Natural killer cell (primary cell): ENCODE results near the gene GNPNAT1. TPM values are rescaled to one million over a fixed set of nuclear protein-coding genes. Genes with fewer than 3 reads are reported as not detected.
"Not testable (repeated sequence)": the region's sequence is repeated elsewhere in the genome, so short reads cannot be mapped to it uniquely, and the experiment has no call there.

Experiments
- ATAC-seq, 3 donors: fragments of 150-1000 bp in 2 of 3; fragments of 200-7000 bp in 1 of 3; cut with Tn5 transposase; 1 replicate in 1 of 3; 2 replicates in 2 of 3; pipeline ENCODE4 v1.10.0; 2021; ENCODE audit warnings: mild to moderate bottlenecking in 2 of 3, moderate library complexity in 2 of 3
- DNase-seq, 2 donors: peaks; one replicate each; pipeline versions ENCODE4 v3.0.0 to v3.0.0-alpha.2; 2013 to 2021; ENCODE audit warnings: mixed read lengths in 1 of 2
- H3K27ac ChIP-seq: one replicate; pipeline ENCODE4 v1.5.1; 2013; ENCODE audit warnings: mild to moderate bottlenecking, low read length
- H3K27me3 ChIP-seq: one replicate; pipeline ENCODE4 v1.6.1; 2013; ENCODE audit warnings: low read length; ENCODE audit not compliant: control insufficient read depth, insufficient read depth
- H3K36me3 ChIP-seq: one replicate; pipeline ENCODE4 v1.6.1; 2013; ENCODE audit warnings: low read length; ENCODE audit not compliant: control insufficient read depth, insufficient read depth
- H3K4me1 ChIP-seq: one replicate; pipeline ENCODE4 v1.6.1; 2013; ENCODE audit warnings: low read length; ENCODE audit not compliant: control insufficient read depth, insufficient read depth
- H3K4me3 ChIP-seq: one replicate; pipeline ENCODE4 v1.5.1; 2013; ENCODE audit warnings: low read length
- H3K9me3 ChIP-seq: one replicate; pipeline ENCODE4 v1.6.1; 2013; ENCODE audit warnings: low read length; ENCODE audit not compliant: control insufficient read depth, insufficient read depth
- H3K27ac Mint-ChIP-seq, 2 donors: one replicate each; pipeline ENCODE4 v1.8.0; 2022; ENCODE audit warnings: mild to moderate bottlenecking in 2 of 2, mixed read lengths in 2 of 2, moderate library complexity in 1 of 2
- H3K27me3 Mint-ChIP-seq, 2 donors: one replicate each; pipeline ENCODE4 v1.8.0; 2022; ENCODE audit warnings: low read depth in 2 of 2, mixed read lengths in 2 of 2
- H3K36me3 Mint-ChIP-seq: one replicate; pipeline ENCODE4 v1.8.0; 2022; ENCODE audit warnings: mixed read lengths
- H3K4me1 Mint-ChIP-seq, 2 donors: one replicate each; pipeline ENCODE4 v1.8.0; 2022; ENCODE audit warnings: mixed read lengths in 2 of 2
- H3K4me3 Mint-ChIP-seq: one replicate; pipeline ENCODE4 v1.8.0; 2022; ENCODE audit warnings: mild to moderate bottlenecking, moderate library complexity, mixed read lengths
- H3K9me3 Mint-ChIP-seq, 2 donors: one replicate each; pipeline ENCODE4 v1.8.0; 2022; ENCODE audit warnings: mixed read lengths in 2 of 2
- WGBS: methylation state at CpG from one replicate; pipeline ENCODE4 v1.1.7; 2013; ENCODE audit warnings: missing lambda C conversion rate; ENCODE audit not compliant: insufficient coverage; 5-methylcytosine and 5-hydroxymethylcytosine counted together
- intact Hi-C: fragments of 100-400 bp; cut with micrococcal nuclease; formaldehyde crosslinking; loops from one replicate; pipeline ENCODE4 v1.14.2; 2022
- total RNA-seq, 4 donors: library from RNA; stranded (reverse); fragments of 120-200 nt in 1 of 4; gene quantifications; one replicate each; pipeline versions ENCODE4 v1.2.3 to v1.2.4, GENCODE V29; 2013 to 2022
- TF ChIP-seq, protein P1 (sequence below): fragments of 200-600 bp; IDR thresholded peaks from one replicate; pipeline ENCODE4 v1.8.0; 2022; ENCODE audit warnings: antibody characterized with exemption

Gene GNPNAT1
- total RNA-seq, 3 donors from 2014 or later (not counting 1 experiment from before 2014, with no cell fraction given): 5.6 to 7.5 (median 7.0) TPM

DNA sequence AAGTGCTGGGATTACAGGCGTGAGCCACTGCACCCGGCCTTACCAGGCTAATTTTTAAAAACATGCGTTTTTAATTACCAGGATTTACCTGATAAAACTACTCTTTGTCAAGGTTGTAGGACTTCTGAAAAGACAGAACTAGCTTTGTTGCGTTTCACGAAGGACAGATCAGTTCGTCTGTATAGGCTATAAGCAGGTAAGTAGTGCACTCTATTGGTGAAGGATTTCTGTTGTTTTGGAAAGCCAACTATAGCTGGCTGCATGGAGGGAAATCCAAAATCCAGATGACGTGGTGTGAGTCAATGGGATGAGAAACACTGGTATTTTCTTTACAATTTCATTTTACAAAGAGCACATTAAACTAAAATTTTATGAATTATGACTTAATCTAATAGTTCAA, 14.6 kb downstream of the GNPNAT1 start:
- H3K36me3 ChIP-seq: peaks cover 44% of the 10 kb centered on the region
- peaks cover 13% of the 10 kb centered on the region for H3K36me3 Mint-ChIP-seq
- no peaks in the 10 kb centered on the region for H3K27me3 ChIP-seq
- ATAC-seq: no peak
- H3K27ac ChIP-seq: no peak overlapping the region
- peak in 1 of 2 donors; percentile 26 for DNase-seq
- intact Hi-C loops: no loop called here
- no peaks in the 10 kb centered on the region for H3K9me3 ChIP-seq
- H3K4me3 ChIP-seq: no peak overlapping the region
- no peaks in the 10 kb centered on the region for H3K4me1 Mint-ChIP-seq
- H3K27me3 Mint-ChIP-seq: no peaks in the 10 kb centered on the region
- H3K9me3 Mint-ChIP-seq: no peaks in the 10 kb centered on the region
- TF ChIP-seq, protein P1, sequence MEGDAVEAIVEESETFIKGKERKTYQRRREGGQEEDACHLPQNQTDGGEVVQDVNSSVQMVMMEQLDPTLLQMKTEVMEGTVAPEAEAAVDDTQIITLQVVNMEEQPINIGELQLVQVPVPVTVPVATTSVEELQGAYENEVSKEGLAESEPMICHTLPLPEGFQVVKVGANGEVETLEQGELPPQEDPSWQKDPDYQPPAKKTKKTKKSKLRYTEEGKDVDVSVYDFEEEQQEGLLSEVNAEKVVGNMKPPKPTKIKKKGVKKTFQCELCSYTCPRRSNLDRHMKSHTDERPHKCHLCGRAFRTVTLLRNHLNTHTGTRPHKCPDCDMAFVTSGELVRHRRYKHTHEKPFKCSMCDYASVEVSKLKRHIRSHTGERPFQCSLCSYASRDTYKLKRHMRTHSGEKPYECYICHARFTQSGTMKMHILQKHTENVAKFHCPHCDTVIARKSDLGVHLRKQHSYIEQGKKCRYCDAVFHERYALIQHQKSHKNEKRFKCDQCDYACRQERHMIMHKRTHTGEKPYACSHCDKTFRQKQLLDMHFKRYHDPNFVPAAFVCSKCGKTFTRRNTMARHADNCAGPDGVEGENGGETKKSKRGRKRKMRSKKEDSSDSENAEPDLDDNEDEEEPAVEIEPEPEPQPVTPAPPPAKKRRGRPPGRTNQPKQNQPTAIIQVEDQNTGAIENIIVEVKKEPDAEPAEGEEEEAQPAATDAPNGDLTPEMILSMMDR: no peak
- WGBS: 93% methylated on average over 6 of the region's 7 CpGs
- no peak overlapping the region for H3K27ac Mint-ChIP-seq
- no peak overlapping the region for H3K4me3 Mint-ChIP-seq
- H3K4me1 ChIP-seq: no peaks in the 10 kb centered on the region

DNA sequence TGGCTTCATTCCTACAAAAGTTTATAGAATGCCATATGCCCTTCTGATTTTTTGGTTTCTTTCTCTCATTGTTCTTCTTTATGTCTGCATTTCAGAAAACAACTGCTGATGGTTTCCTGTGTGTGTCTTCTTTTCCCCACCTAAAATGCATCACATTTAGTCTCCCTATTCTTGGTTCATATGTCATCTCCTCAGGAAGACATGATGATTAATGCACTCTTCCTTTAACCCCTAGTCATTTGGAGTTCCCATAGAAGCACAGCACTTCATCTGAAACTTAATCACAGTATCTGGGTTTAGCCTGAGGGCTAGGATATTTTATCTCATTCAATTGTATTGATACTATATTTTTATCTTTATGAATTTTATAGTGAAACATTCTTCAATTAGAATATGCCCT, 21.5 kb downstream of the GNPNAT1 start:
- intact Hi-C loops: no loop called here
- no peaks in the 10 kb centered on the region for H3K27me3 ChIP-seq
- no peaks in the 10 kb centered on the region for H3K4me1 ChIP-seq
- no peaks in the 10 kb centered on the region for H3K4me1 Mint-ChIP-seq
- no peaks in the 10 kb centered on the region for H3K9me3 Mint-ChIP-seq
- no peak overlapping the region for H3K27ac ChIP-seq
- peak overlapping the region in 1 of 2 donors; percentile 4 for H3K27ac Mint-ChIP-seq
- peaks cover 62% of the 10 kb centered on the region for H3K36me3 ChIP-seq
- no peaks in the 10 kb centered on the region for H3K27me3 Mint-ChIP-seq
- no peak overlapping the region for H3K4me3 ChIP-seq
- ATAC-seq: no peak
- peaks cover 37% of the 10 kb centered on the region for H3K36me3 Mint-ChIP-seq
- no peak for DNase-seq
- TF ChIP-seq, protein P1: no peak
- H3K9me3 ChIP-seq: no peaks in the 10 kb centered on the region
- H3K4me3 Mint-ChIP-seq: no peak overlapping the region

DNA sequence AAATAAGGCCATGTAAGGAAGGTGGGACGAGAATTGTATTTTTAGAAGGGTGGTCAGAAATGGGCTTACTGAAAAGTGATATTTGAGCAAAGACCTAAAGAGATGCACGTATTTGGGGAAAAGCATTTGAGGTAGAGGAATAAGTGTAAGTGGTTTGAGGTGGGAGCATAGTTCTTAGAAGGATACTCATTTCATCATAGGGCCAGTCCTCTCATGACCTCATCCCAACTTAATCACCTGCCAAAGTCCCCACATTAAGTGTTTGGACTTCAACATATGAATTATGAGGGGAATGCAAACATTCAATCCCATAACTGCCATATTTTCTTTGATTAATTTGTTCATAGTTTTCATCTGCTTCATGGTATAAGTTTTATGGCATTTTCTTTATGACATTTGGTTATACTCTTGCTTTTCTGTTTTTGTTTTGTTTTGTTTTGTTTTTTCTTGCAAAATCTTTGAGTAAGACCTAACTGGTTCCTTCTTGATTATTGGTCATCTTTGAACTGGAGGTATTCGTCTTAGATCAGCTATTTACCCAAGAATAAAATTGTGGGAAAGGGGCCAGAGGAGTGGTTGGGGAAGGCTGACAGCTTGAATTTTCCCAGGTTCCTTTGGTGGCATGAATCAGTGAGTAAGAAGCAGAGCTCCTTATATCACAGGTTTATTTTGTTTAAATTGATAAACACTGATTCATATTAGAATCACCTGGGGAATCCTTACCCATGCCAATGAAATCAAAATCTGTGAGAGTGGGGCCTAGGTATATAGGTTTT, 24.2 kb downstream of the GNPNAT1 start:
- H3K9me3 ChIP-seq: no peaks in the 10 kb centered on the region
- intact Hi-C loops: no loop called here
- H3K4me3 ChIP-seq: no peak overlapping the region
- Mint-ChIP-seq H3K27me3 (no peaks in the 10 kb centered on the region), H3K9me3 (no peaks in the 10 kb centered on the region), H3K4me3 (no peak overlapping the region), H3K27ac (peak overlapping the region; percentile 17 to 35), H3K4me1 (peaks cover 8% of the 10 kb centered on the region in 2 donors), H3K36me3 (peaks cover 29% of the 10 kb centered on the region)
- H3K4me1 ChIP-seq: peaks cover 3% of the 10 kb centered on the region
- 99% methylated on average over 3 of the region's 3 CpGs for WGBS
- ATAC-seq (no peak), DNase-seq (no peak)
- no peaks in the 10 kb centered on the region for H3K27me3 ChIP-seq
- H3K36me3 ChIP-seq: peaks cover 48% of the 10 kb centered on the region
- TF ChIP-seq, protein P1: no peak
- no peak overlapping the region for H3K27ac ChIP-seq

DNA sequence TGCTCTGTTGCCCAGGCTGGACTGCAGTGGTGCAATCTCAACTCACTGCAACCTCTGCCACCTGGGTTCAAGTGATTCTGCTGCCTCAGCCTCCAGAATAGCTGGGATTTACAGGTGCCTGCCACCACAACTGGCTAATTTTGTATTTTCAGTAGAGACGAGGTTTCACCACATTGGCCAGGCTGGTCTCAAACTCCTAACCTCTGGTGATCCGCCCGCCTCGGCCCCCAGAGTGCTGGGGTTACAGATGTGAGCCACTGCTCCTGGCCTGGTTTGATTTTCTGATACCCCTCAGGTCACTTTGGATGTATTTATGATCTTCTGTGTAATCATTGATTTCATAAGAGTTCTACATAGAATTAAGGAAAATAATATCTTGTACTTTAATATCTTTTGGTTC, 28.5 kb downstream of the GNPNAT1 start:
- H3K4me1 ChIP-seq, H3K9me3 Mint-ChIP-seq, DNase-seq, ATAC-seq, H3K27ac ChIP-seq, H3K4me3 ChIP-seq, H3K27me3 ChIP-seq, H3K9me3 ChIP-seq, H3K27me3 Mint-ChIP-seq, H3K4me1 Mint-ChIP-seq, intact Hi-C loops: not testable (repeated sequence)
- H3K36me3 ChIP-seq: peaks cover 24% of the 10 kb centered on the region
- peak overlapping the region; percentile 70 for H3K4me3 Mint-ChIP-seq
- H3K36me3 Mint-ChIP-seq: peaks cover 12% of the 10 kb centered on the region
- H3K27ac Mint-ChIP-seq: peak overlapping the region; percentile 79 to 81
- 74% methylated on average over 4 of the region's 4 CpGs for WGBS
